DOHH2 (cell line): ENCODE measurements around the gene KHNYN.

Source experiments
- CTCF ChIP-seq: fragments of 200-600 bp; sonication (generic); IDR thresholded peaks from one replicate; pipeline ENCODE4 v1.5.1; 2014; ENCODE audit warnings: antibody characterized with exemption, mild to moderate bottlenecking, low read depth, low read length; ENCODE audit not compliant: poor library complexity, severe bottlenecking
- EZH2phosphoT487 ChIP-seq: fragments of 200-600 bp; sonication (generic); IDR thresholded peaks from 2 replicates; pipeline ENCODE4 v1.6.1; 2017; ENCODE audit warnings: borderline replicate concordance, mild to moderate bottlenecking, antibody characterized with exemption, low read length, moderate library complexity, mixed read lengths

DNA sequence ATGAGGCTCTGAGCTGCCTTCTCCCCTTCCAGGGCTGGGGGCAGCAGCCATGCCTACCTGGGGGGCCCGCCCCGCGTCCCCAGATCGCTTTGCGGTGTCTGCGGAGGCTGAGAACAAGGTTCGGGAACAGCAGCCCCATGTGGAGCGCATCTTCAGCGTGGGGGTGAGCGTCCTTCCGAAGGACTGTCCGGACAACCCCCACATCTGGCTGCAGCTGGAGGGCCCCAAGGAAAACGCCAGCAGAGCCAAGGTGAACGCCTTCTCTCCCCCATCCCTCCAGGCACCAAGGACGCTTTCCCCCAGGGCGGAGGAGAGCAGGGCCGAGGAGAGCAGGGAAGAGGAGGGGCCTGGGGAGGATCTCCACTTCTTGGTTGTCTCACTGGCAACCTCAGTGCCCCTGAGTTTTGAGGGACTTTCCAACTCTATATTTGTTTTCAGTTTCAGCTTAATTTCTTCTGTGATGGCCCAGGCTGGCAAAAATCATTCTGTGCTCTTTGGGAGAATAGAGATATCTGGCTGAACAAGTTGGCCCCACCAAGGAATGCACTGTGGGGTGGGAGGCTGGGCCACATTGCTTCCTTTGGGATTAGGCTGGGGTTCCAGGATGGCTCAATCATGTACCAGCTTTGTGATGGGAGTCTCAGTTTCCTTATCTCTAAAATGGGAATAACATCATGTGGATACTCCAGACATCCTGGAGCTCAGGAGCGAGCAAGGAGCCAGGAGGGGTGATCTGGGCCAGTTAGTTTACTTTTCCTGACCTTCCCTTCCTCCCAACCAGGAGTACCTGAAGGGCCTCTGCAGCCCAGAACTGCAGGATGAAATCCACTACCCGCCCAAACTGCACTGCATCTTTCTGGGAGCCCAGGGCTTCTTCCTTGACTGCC, 1.2 kb downstream of the KHNYN start:
- TF ChIP-seq CTCF (no peak), EZH2phosphoT487 (no peak)
